ENCODE measurements around the gene RAD23B.
"Not testable (repeated sequence)": the region's sequence is repeated elsewhere in the genome, so short reads cannot be mapped to it uniquely, and the experiment has no call there.

The RAD23B gene

DNA sequence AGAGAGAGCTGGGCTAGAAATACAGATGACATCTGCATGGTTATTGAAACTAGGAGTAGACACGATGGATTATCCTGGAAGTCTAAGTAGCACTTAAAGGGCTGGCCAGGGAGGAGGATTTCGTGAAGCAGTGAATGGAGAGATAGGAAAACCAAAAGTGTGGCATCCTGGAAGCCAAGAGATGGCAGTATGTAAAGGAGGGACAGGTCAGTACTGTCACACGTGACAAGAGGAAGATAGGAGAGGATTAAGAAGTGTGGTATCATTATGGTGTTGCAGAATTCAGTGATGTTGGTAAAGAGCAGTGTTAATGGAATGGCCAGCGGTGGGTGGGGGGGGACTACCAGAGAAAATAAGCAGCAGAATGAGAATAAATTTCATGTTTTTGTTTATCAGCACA lies 11.7 kb downstream of the RAD23B start:
- Histone ChIP-seq H3K4me3 (ENCODE audit: low read depth in 1 of 2, low read length in 1 of 2) (no peak overlapping the region), H3K27me3 (no peaks in the 10 kb centered on the region), H3K4me1 (ENCODE audit: control insufficient read depth in 1 of 2, insufficient read depth in 1 of 2, low read depth in 1 of 2, low read length in 1 of 2) (no peaks in the 10 kb centered on the region), H3K36me3 (no peaks in the 10 kb centered on the region), H3K9me3 (no peaks in the 10 kb centered on the region), H3K27ac (peak overlapping the region; percentile 7)
- TF ChIP-seq, protein P1, sequence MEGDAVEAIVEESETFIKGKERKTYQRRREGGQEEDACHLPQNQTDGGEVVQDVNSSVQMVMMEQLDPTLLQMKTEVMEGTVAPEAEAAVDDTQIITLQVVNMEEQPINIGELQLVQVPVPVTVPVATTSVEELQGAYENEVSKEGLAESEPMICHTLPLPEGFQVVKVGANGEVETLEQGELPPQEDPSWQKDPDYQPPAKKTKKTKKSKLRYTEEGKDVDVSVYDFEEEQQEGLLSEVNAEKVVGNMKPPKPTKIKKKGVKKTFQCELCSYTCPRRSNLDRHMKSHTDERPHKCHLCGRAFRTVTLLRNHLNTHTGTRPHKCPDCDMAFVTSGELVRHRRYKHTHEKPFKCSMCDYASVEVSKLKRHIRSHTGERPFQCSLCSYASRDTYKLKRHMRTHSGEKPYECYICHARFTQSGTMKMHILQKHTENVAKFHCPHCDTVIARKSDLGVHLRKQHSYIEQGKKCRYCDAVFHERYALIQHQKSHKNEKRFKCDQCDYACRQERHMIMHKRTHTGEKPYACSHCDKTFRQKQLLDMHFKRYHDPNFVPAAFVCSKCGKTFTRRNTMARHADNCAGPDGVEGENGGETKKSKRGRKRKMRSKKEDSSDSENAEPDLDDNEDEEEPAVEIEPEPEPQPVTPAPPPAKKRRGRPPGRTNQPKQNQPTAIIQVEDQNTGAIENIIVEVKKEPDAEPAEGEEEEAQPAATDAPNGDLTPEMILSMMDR (IDR thresholded peaks at IDR 0.05): no peak

DNA sequence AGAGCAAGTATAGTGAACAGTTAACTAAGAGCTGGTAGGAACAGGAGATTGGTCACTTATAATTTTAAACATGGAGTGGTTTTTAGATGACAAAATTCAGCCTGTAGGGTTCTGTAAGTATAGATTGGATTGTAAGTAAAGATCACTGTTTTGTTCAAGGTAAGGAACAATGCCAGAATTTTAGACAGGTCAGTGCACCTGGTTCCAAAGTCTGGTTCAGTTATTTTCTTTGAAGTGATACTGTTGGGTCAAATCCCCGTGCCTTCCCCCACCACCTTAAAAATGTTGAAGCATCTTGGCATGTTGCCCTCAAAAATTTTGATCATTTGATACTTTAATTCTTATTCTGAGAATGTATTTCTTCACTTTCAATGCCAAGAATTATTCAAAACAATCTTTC lies 12.9 kb downstream of the RAD23B start:
- peaks cover under 1% of the 10 kb centered on the region for H3K36me3 ChIP-seq
- H3K27ac ChIP-seq: peak overlapping the region; percentile 13
- TF ChIP-seq, protein P1 (IDR thresholded peaks at IDR 0.05): no peak
- no peaks in the 10 kb centered on the region for H3K27me3 ChIP-seq
- H3K4me3 ChIP-seq (ENCODE audit: low read depth in 1 of 2, low read length in 1 of 2): no peak overlapping the region
- no peaks in the 10 kb centered on the region for H3K9me3 ChIP-seq
- H3K4me1 ChIP-seq (ENCODE audit: control insufficient read depth in 1 of 2, insufficient read depth in 1 of 2, low read depth in 1 of 2, low read length in 1 of 2): no peaks in the 10 kb centered on the region

DNA sequence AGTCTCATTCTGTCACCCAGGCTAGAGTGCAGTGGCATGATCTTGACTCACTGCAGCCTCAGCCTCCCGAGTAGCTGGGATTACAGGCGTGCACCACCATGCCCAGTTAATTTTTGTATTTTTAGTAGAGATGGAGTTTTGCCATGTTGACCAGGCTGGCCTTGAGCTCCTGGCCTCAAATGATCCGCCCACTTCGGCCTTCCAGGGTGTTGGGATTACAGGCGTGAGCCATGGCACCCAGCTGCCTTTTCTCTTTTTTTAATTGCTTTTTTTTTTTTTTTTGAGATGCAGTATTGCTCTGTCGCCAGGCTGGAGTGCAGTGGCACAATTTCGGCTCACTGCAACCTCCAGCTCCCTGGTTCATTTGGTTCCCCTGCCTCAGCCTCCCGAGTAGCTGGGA lies 13.5 kb downstream of the RAD23B start:
- H3K36me3 ChIP-seq; H3K9me3 ChIP-seq; H3K27me3 ChIP-seq; H3K4me3 ChIP-seq (ENCODE audit: low read depth in 1 of 2, low read length in 1 of 2); H3K4me1 ChIP-seq (ENCODE audit: control insufficient read depth in 1 of 2, insufficient read depth in 1 of 2, low read depth in 1 of 2, low read length in 1 of 2); H3K27ac ChIP-seq: not testable (repeated sequence)

DNA sequence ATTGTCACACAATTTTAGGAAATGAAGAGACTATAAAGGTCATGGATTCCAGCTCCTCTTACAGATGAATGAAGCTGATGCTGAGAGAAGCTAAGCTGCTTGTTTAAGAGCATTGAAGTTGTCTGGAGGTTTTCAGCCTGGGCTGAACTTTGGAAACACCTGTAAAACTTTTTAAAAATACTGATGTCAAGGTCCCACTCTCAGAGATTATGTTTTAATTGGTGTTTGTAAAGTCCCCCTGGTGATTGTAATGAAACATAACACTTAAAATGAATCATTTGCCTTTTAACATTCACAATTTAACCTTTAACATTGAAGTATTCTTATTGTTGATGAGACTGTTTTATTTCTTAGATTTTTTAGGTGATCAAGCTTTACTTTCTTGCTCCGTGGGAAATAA lies 16.4 kb downstream of the RAD23B start:
- peaks cover 21% of the 10 kb centered on the region for H3K36me3 ChIP-seq
- TF ChIP-seq, protein P1 (IDR thresholded peaks at IDR 0.05): no peak
- peak overlapping the region; percentile 11 for H3K27ac ChIP-seq
- no peak overlapping the region for H3K4me3 ChIP-seq (ENCODE audit: low read depth in 1 of 2, low read length in 1 of 2)
- H3K27me3 ChIP-seq: no peaks in the 10 kb centered on the region
- no peaks in the 10 kb centered on the region for H3K4me1 ChIP-seq (ENCODE audit: control insufficient read depth in 1 of 2, insufficient read depth in 1 of 2, low read depth in 1 of 2, low read length in 1 of 2)
- H3K9me3 ChIP-seq: no peaks in the 10 kb centered on the region

DNA sequence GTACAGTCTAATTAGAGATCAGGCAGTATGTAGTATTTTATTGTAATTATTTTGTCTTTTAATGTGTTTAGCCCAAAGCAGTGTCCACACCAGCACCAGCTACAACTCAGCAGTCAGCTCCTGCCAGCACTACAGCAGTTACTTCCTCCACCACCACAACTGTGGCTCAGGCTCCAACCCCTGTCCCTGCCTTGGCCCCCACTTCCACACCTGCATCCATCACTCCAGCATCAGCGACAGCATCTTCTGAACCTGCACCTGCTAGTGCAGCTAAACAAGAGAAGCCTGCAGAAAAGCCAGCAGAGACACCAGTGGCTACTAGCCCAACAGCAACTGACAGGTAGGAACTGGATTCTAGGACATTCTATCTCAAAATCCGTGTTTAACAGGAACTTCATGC lies 23.2 kb downstream of the RAD23B start:
- no peak overlapping the region for H3K27ac ChIP-seq
- no peaks in the 10 kb centered on the region for H3K4me1 ChIP-seq (ENCODE audit: control insufficient read depth in 1 of 2, insufficient read depth in 1 of 2, low read depth in 1 of 2, low read length in 1 of 2)
- no peaks in the 10 kb centered on the region for H3K9me3 ChIP-seq
- TF ChIP-seq, protein P1 (IDR thresholded peaks at IDR 0.05): no peak
- no peaks in the 10 kb centered on the region for H3K27me3 ChIP-seq
- no peak overlapping the region for H3K4me3 ChIP-seq (ENCODE audit: low read depth in 1 of 2, low read length in 1 of 2)
- peaks cover 66% of the 10 kb centered on the region for H3K36me3 ChIP-seq

DNA sequence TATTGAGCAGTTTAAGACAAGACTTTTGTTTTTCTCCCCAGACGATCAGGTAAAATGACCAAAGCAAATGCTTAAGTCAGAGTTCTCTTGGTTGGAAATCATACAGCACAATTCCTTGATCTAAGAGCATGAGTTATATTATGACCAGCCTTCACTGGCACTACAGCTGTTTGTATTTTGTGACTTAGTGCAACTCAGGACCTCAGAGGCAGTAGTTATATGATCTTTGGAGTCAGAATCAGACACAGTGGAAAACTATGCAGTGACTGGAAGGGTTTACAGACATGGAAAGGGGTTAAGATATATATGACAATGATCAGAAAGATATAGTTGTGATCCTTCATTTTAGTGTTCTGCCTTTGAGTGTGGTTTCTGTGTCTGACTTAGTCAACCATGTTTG lies 24.3 kb downstream of the RAD23B start:
- H3K9me3 ChIP-seq: no peaks in the 10 kb centered on the region
- peaks cover 64% of the 10 kb centered on the region for H3K36me3 ChIP-seq
- no peak overlapping the region for H3K4me3 ChIP-seq (ENCODE audit: low read depth in 1 of 2, low read length in 1 of 2)
- no peaks in the 10 kb centered on the region for H3K27me3 ChIP-seq
- H3K4me1 ChIP-seq (ENCODE audit: control insufficient read depth in 1 of 2, insufficient read depth in 1 of 2, low read depth in 1 of 2, low read length in 1 of 2): no peaks in the 10 kb centered on the region
- no peak overlapping the region for H3K27ac ChIP-seq
- TF ChIP-seq, protein P1 (IDR thresholded peaks at IDR 0.05): no peak

Data from neutrophil (primary cell).